Naive thymus-derived CD8-positive, alpha-beta T cell (primary cell): Measurements from ENCODE around the gene RNF34. TPM values are rescaled to one million over a fixed set of nuclear protein-coding genes. Genes with fewer than 3 reads are reported as not detected.

Source experiments
- ATAC-seq, 2 donors: fragments of 150-1000 bp; cut with Tn5 transposase in 1 of 2; sonication (Bioruptor Pico), chemical (Tn5 transposase) in 1 of 2; 1 replicate in 1 of 2; 2 replicates in 1 of 2; pipeline ENCODE4 v1.10.0; 2021; ENCODE audit warnings: mild to moderate bottlenecking in 2 of 2, moderate library complexity in 2 of 2
- POLR2A ChIA-PET: fragments of 350-600 bp; sonication (Branson Sonifier 250); formaldehyde crosslinking; loops from one replicate; lab custom pipeline; 2021; ENCODE audit warnings: antibody characterized with exemption; lab: Charles Lee
- DNase-seq, 10 donors: peaks; one replicate each; pipeline versions ENCODE4 v3.0.0 to v3.0.0-alpha.2; 2020 to 2022
- H3K27ac Mint-ChIP-seq, 10 donors: one replicate each; pipeline ENCODE4 v1.8.0; 2020 to 2022; ENCODE audit warnings: mild to moderate bottlenecking in 10 of 10, mixed read lengths in 10 of 10, moderate library complexity in 4 of 10, inconsistent platforms in 1 of 10
- H3K27me3 Mint-ChIP-seq, 5 donors: one replicate each; pipeline ENCODE4 v1.8.0; 2021 to 2022; ENCODE audit warnings: mixed read lengths in 5 of 5
- H3K36me3 Mint-ChIP-seq, 3 donors: one replicate each; pipeline ENCODE4 v1.8.0; 2020 to 2022; ENCODE audit warnings: mixed read lengths in 3 of 3, mild to moderate bottlenecking in 2 of 3, inconsistent platforms in 1 of 3
- H3K4me1 Mint-ChIP-seq, 4 donors: one replicate each; pipeline ENCODE4 v1.8.0; 2021 to 2022; ENCODE audit warnings: mixed read lengths in 4 of 4
- H3K4me3 Mint-ChIP-seq, 10 donors: one replicate each; pipeline ENCODE4 v1.8.0; 2020 to 2022; ENCODE audit warnings: mild to moderate bottlenecking in 10 of 10, mixed read lengths in 10 of 10, moderate library complexity in 6 of 10, inconsistent platforms in 1 of 10
- H3K9me3 Mint-ChIP-seq, 9 donors: one replicate each; pipeline ENCODE4 v1.8.0; 2020 to 2022; ENCODE audit warnings: mixed read lengths in 9 of 9, mild to moderate bottlenecking in 3 of 9, inconsistent platforms in 1 of 9, moderate library complexity in 1 of 9
- polyA plus RNA-seq, 3 donors: library from polyadenylated mRNA; unstranded; fragments of 300-500 nt; fragmentation: Illumina TruSeq; gene quantifications; one replicate each; pipeline ENCODE4 v1.2.3, GENCODE V29; 2021
- total RNA-seq, 8 experiments: library from RNA in 2 of 8; stranded (reverse) in 2 of 8; gene quantifications; one replicate each; pipeline ENCODE4 v1.2.3 and lab custom pipeline; 2021 to 2026

The RNF34 gene
- total and polyA plus RNA-seq, 5 experiments from 2014 or later = 34.5 to 77.1 (median 49.0) TPM

DNA sequence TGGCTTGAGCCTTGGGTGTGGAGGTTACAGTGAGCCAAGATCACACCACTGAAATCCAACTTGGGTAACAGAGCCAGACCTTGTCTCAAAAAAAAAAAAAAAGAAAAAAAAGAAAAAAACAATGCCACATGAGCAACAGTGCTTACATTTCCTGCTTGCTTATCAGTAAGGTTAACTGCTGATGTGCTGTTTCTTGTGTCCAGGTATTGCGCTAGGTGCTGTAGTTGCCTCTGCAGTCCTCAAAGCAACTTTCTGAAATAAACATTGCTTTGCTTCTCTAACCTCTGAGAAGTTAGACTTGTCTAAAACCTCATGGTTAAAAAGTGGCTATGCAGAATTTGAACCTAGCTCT lies 24.7 kb downstream of the RNF34 start:
- Mint-ChIP-seq H3K27me3 (no peaks in the 10 kb centered on the region), H3K4me1 (peaks cover 6 to 14% (median 11%) of the 10 kb centered on the region in 4 donors), H3K4me3 (no peak overlapping the region), H3K9me3 (no peaks in the 10 kb centered on the region), H3K27ac (peak overlapping the region in 9 of 10 donors; percentile 5 to 63 (median 13)), H3K36me3 (peaks cover 4 to 97% (median 22%) of the 10 kb centered on the region in 3 donors)
- ATAC-seq (no peak), DNase-seq (no peak)
- POLR2A ChIA-PET = no interaction called here

DNA sequence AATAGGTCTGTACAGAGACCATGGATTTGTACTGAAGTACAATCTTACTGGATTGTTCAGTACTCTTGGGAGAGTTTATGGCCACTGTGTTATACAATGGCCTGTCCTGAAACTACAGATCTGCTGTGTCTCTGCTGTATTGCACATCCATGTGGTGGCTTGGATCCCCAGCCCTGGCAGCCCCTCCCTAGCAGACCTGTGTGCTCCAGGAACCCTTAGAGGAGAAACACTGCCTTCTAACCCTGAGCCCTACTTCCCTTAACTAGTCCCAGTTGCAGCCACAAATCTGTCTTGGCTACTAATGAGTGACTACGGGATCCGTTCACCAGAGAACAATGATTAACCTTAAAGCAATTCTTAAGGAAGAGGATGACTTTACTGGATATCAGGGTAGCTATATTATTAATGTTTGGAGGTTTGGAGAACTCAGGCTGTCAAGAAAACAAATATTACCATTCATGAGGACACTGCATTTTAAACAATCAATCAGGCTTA lies 27.7 kb downstream of the RNF34 start:
- H3K4me1 Mint-ChIP-seq = peaks cover 0 to 14% (median 4%) of the 10 kb centered on the region in 4 donors
- no peak overlapping the region for H3K4me3 Mint-ChIP-seq
- POLR2A ChIA-PET = no interaction called here
- H3K27ac Mint-ChIP-seq = peak overlapping the region in 5 of 10 donors; percentile 1 to 59 (median 14)
- ATAC-seq (no peak), DNase-seq (no peak)
- H3K36me3 Mint-ChIP-seq = peaks cover 5 to 99% (median 19%) of the 10 kb centered on the region in 3 donors
- H3K9me3 Mint-ChIP-seq = no peaks in the 10 kb centered on the region
- no peaks in the 10 kb centered on the region for H3K27me3 Mint-ChIP-seq

DNA sequence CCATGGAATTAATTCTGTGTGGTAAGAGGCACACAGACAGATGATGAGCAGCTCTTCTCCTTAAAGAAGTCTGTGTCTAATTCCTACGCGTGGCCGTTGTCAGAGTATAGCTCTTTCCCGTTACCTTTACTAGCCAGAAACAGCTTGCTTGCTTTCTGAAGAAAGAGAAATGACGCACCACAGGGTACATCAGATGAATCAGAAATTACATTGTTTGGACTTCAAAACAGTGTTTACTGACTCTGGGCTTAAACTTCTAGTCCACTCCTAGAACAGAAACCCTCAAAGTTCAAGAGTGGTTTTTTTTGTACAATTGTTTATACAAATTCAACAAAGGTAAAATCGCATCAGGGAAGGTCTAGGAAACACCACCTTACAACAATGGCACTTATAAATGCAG lies 29.0 kb downstream of the RNF34 start:
- no peak overlapping the region for H3K4me3 Mint-ChIP-seq
- POLR2A ChIA-PET = no interaction called here
- no peaks in the 10 kb centered on the region for H3K9me3 Mint-ChIP-seq
- peak overlapping the region in 4 of 10 donors; percentile 2 to 55 (median 14) for H3K27ac Mint-ChIP-seq
- ATAC-seq (no peak), DNase-seq (no peak)
- H3K36me3 Mint-ChIP-seq = peaks cover 5 to 99% (median 17%) of the 10 kb centered on the region in 3 donors
- no peaks in the 10 kb centered on the region for H3K27me3 Mint-ChIP-seq
- H3K4me1 Mint-ChIP-seq = peaks cover 0 to 14% (median 4%) of the 10 kb centered on the region in 4 donors

DNA sequence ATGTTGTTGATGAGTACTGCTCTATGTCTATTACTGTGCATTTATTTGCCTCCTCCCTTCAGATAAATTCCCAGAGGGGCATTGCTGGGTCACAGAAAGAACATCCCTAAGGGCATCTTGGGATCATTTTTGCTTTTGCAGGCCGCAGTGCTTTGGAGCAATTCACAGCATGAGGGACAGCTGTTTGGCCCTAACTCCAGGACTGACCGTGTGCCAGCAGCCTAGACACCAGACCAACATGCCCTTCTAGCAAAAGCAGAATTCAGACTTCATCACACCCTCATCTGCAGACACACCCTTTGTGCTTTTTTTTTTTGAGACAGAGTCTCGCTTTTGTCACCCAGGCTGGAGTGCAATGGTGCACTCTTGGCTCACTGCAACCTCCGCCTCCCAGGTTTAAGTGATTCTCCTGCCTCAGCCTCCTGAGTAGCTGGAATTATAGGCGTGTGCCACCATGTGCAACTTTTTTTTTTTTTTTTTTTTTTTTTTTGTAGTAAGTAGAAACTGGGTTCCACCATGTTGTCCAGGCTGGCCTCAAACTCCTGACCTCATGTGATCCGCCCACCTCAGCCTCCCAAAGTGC lies 31.0 kb downstream of the RNF34 start:
- ATAC-seq (no peak), DNase-seq (no peak)
- peak overlapping the region in 6 of 10 donors; percentile 4 to 69 (median 42) for H3K27ac Mint-ChIP-seq
- H3K4me3 Mint-ChIP-seq = no peak overlapping the region
- peaks cover 5 to 97% (median 18%) of the 10 kb centered on the region in 3 donors for H3K36me3 Mint-ChIP-seq
- no peaks in the 10 kb centered on the region for H3K27me3 Mint-ChIP-seq
- H3K4me1 Mint-ChIP-seq = peaks cover 0 to 6% (median 4%) of the 10 kb centered on the region in 4 donors
- H3K9me3 Mint-ChIP-seq = no peaks in the 10 kb centered on the region
- POLR2A ChIA-PET = interaction anchor here (0.7 to 1.0 kb wide), 3 partner anchors 10 to 847 kb away, joined by 3 read pairs; no protein-coding TSS in a partner anchor

DNA sequence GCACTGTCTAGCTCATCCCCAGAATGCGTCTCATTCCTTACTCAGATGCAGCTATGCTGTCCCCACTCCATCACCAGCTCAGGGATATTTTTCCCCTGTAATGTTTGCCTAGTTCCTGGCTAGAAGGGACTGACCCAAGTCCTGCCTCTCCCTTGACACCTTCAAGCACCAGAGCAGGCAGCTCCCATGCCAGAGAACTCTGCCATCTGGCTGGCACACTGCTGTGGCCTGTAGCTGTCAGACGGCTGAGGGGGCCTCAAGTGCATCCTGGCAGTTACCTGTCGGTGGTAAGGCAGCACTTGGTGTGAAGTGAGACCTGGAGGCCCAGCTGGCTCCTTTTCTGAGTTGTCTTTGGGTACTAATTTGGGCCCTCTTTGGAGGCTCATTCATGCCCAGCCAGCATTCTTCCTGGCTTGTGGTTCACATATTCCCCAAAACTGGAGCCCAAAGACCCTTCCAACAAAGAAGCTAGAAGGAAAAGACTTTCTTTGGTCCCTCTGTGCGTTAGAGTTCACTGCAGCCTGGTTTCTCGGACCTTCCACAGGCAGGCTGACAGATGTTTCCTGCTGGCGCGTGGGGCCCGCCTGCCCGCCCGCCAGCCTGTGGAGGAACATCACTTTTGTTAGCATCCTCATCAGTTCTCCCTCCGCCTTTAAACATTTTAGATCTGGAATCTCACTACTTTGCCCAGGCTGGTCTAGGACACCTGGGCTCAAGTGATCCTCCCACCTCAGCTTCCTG lies 33.0 kb downstream of the RNF34 start:
- H3K4me1 Mint-ChIP-seq = peaks cover 0 to 9% (median 2%) of the 10 kb centered on the region in 4 donors
- POLR2A ChIA-PET = interaction anchor here (0.8 kb wide), 1 partner anchor 10 kb away, joined by 3 read pairs; no protein-coding TSS in a partner anchor
- H3K36me3 Mint-ChIP-seq = peaks cover 14 to 97% (median 28%) of the 10 kb centered on the region in 3 donors
- DNase-seq (no peak), ATAC-seq (no peak)
- no peaks in the 10 kb centered on the region for H3K27me3 Mint-ChIP-seq
- no peak overlapping the region for H3K4me3 Mint-ChIP-seq
- H3K27ac Mint-ChIP-seq = peak overlapping the region; percentile 24 to 90 (median 66)
- H3K9me3 Mint-ChIP-seq = peaks cover 0 to 5% (median 0%) of the 10 kb centered on the region in 9 donors

DNA sequence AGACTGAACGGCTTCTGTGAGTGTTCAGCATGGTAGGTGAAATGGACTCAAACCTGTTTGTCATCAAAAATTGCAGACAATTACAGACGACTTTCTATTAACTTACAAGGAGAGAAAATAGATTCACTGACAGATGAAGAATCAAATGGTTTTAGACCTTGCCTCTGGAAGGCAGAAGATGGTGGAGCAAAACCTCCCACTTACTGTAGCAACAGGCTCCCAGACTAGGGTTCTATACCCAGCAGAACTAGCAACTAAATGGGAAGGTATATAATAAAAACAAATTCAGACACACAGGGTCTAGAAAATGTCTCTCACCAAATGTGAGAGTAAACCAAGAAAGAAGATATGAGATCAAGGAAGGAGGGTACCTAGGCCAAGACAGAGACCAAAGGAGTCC lies 36.8 kb downstream of the RNF34 start:
- Mint-ChIP-seq H3K4me1 (peaks cover 0 to 12% (median 2%) of the 10 kb centered on the region in 4 donors), H3K36me3 (peaks cover 9 to 96% (median 23%) of the 10 kb centered on the region in 3 donors), H3K9me3 (peaks cover 0 to 5% (median 0%) of the 10 kb centered on the region in 9 donors), H3K27ac (peak overlapping the region in 3 of 10 donors; percentile 13 to 57 (median 45)), H3K27me3 (no peaks in the 10 kb centered on the region), H3K4me3 (no peak overlapping the region)
- ATAC-seq (no peak), DNase-seq (no peak)
- POLR2A ChIA-PET = no interaction called here

DNA sequence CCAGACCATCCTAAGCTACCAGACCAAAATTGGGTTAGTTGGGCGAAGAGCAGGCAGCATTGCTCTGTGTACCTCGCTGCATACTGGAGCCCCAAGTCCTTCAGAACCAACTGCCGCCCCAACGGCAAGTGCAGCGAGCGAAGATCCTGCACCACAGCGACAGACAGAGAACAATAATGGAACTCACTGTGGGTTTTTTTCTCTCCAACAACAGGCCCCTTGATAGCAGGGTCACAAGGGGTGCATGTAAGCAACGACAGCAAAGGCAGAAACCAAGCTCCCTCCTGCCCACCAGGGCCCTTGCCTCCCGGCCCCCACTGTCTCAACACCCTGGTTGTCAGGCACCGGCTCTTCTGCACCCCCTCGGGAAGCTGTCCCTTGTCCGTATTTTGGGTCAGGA lies 39.0 kb downstream of the RNF34 start:
- DNase-seq = no peak
- H3K9me3 Mint-ChIP-seq = peaks cover 0 to 5% (median 0%) of the 10 kb centered on the region in 9 donors
- no peak overlapping the region for H3K4me3 Mint-ChIP-seq
- no peaks in the 10 kb centered on the region for H3K27me3 Mint-ChIP-seq
- POLR2A ChIA-PET = interaction anchor here (0.7 kb wide), 2 partner anchors 27 to 187 kb away, joined by 3 to 4 read pairs; partner anchors contain the start of gene ORAI1
- no peak for ATAC-seq
- peak overlapping the region in 3 of 10 donors; percentile 17 to 62 (median 48) for H3K27ac Mint-ChIP-seq
- peaks cover 9 to 81% (median 26%) of the 10 kb centered on the region in 3 donors for H3K36me3 Mint-ChIP-seq
- H3K4me1 Mint-ChIP-seq = peaks cover under 1 to 12% (median 4%) of the 10 kb centered on the region in 4 donors

DNA sequence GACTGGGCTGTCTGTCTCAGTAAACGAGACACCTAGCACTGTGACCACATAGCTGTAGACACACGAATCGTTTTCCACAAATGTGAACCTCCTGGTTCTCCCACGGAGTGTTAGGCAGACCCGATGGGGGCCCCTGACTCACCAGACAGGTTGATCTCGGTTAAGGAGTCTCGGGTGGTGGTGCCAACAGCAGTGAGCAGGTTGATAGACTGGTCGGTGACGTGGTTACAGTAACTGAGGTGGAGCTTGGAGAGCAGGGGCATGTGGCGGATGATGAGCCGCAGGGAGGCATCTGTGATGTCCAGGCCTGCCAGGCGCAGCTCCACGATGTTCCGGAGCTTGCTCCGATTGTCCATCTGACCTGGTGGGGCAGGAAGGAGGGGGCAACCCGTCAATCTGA lies 39.8 kb downstream of the RNF34 start:
- no peak overlapping the region for H3K4me3 Mint-ChIP-seq
- H3K4me1 Mint-ChIP-seq = peaks cover 1 to 13% (median 6%) of the 10 kb centered on the region in 4 donors
- H3K9me3 Mint-ChIP-seq = peaks cover 0 to 5% (median 0%) of the 10 kb centered on the region in 9 donors
- peaks cover 9 to 83% (median 26%) of the 10 kb centered on the region in 3 donors for H3K36me3 Mint-ChIP-seq
- H3K27ac Mint-ChIP-seq = peak overlapping the region in 2 of 10 donors; percentile 17 to 40
- no peak for DNase-seq
- H3K27me3 Mint-ChIP-seq = no peaks in the 10 kb centered on the region
- ATAC-seq = no peak
- POLR2A ChIA-PET = interaction anchor here (0.7 kb wide), 1 partner anchor 104 kb away, joined by 7 read pairs; no protein-coding TSS in a partner anchor

DNA sequence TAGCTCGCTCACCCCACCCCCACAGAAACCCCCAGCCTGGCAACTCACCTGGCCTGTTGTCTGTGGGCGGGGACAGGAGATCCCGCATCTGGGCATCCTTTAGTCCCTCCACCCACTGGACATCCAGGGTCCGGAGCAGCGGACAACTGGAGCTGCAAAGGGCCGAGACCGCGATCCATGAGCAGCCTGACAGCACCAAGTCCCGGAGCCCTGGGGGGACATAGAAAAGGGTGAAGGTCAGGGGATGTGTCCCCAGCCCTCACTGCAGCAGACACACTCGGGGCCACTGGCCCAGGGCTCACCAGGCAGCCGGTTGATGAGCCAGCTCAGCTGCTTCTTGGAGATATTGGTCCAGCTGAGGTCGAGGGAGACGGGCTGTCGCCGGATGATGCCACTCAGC lies 40.9 kb downstream of the RNF34 start:
- peaks cover 0 to 5% (median 0%) of the 10 kb centered on the region in 9 donors for H3K9me3 Mint-ChIP-seq
- ATAC-seq (no peak), DNase-seq (no peak)
- H3K4me3 Mint-ChIP-seq = no peak overlapping the region
- POLR2A ChIA-PET = interaction anchor here (1.2 to 3.1 kb wide), 2 partner anchors 9 to 40 kb away, joined by 3 to 10 read pairs; partner anchors contain the start of gene RNF34
- no peaks in the 10 kb centered on the region for H3K27me3 Mint-ChIP-seq
- peaks cover 9 to 80% (median 21%) of the 10 kb centered on the region in 3 donors for H3K36me3 Mint-ChIP-seq
- H3K27ac Mint-ChIP-seq = no peak overlapping the region
- peaks cover 1 to 11% (median 5%) of the 10 kb centered on the region in 4 donors for H3K4me1 Mint-ChIP-seq

DNA sequence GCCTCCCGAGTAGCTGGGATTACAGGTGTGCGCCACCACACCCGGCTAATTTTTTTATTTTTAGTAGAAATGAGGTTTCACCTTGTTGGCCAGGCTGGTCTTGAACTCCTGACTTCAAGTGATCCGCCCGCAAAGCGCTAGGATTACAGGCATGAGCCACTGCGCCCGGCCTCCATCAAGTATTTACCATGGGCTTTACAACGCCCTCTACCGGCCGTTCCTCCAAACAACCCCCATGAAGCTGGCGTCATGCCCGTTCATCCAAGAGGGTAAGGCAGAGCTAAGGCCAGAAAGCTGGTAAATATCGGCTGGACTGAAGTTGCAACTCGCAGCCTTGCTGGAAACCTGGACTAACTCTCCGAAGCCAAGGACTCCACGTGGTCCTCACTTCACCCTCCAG lies 41.6 kb downstream of the RNF34 start:
- DNase-seq (no peak), ATAC-seq (no peak)
- Mint-ChIP-seq H3K4me3 (no peak overlapping the region), H3K27ac (peak overlapping the region in 2 of 10 donors; percentile 5 to 53), H3K4me1 (peaks cover 1 to 10% (median 6%) of the 10 kb centered on the region in 4 donors), H3K9me3 (peaks cover 0 to 4% (median 0%) of the 10 kb centered on the region in 9 donors), H3K36me3 (peaks cover 7 to 77% (median 17%) of the 10 kb centered on the region in 3 donors), H3K27me3 (no peaks in the 10 kb centered on the region)
- POLR2A ChIA-PET = interaction anchor here (1.2 to 3.1 kb wide), 2 partner anchors 10 to 41 kb away, joined by 3 to 10 read pairs; partner anchors contain the start of gene RNF34

DNA sequence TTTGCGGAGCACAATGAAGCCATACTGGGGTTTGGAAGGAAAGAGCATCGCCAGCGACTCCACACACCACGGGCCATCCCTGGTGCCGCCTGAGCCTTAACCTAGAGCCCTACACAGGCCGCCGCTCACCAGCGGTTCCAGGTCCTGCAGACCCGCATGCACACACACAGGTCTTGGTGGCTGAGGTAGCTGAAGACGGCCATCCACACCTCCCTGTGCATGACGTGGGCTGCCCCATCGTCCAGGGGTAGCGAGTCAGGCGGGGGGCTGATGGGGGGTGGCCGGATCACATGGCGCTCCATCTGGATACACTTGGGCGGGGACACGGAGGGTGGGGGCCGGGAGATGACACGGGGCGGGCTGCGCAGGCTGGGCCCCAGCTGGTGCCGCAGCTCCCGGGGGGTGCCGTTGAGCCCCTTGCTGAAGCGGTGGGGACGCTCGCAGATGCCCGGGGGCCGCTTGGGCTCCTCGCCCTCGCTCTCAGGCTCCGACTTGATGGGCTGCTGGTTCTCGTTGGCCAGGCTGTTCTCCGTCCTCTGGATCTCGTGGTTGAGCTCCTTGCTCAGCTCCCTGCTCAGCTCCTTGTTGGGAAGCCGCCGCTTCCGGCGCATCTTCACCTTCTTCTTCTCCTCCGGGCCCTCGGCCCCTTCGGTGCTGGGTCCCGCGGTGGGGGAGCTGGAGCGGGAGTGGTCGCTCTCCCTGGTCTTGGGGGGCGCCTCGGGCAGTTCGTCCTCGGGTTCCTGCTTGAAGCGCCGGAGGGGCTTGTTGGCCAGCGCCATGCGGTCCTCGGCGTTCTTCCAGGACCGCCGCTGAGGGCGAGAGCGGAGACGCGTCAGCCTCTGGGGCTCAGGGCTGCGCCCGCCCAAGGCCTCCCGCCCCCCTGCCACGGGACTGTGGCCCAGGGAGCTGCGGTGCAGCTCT lies 42.4 kb downstream of the RNF34 start:
- ATAC-seq (no peak), DNase-seq (no peak)
- Mint-ChIP-seq H3K4me1 (peaks cover 1 to 10% (median 6%) of the 10 kb centered on the region in 4 donors), H3K27ac (peak overlapping the region in 2 of 10 donors; percentile 22 to 70), H3K27me3 (no peaks in the 10 kb centered on the region), H3K4me3 (no peak overlapping the region), H3K9me3 (no peaks in the 10 kb centered on the region), H3K36me3 (peaks cover 0 to 77% (median 10%) of the 10 kb centered on the region in 3 donors)
- POLR2A ChIA-PET = interaction anchor here (0.5 to 3.1 kb wide), 5 partner anchors 11 to 88 kb away, joined by 3 to 10 read pairs (median 3); partner anchors contain the start of gene RNF34
